RWPE2 (cell line): ENCODE results near the gene RBP5.

Source experiments
- ATAC-seq: fragments of 200-7000 bp; cut with Tn5 transposase; 3 replicates; pipeline ENCODE4 v1.9.1; 2021; ENCODE audit warnings: low read depth
- DNase-seq: peaks from one replicate; pipeline ENCODE4 v3.0.0-alpha.2; 2020; ENCODE audit warnings: low spot score
- H3K27ac ChIP-seq: fragments of 450-650 bp; 2 replicates; pipeline ENCODE4 v1.5.1; 2017; ENCODE audit warnings: mild to moderate bottlenecking; ENCODE audit not compliant: poor library complexity, severe bottlenecking
- H3K27me3 ChIP-seq: fragments of 250-450 bp; sonication (Bioruptor Pico); 2 replicates; pipeline ENCODE4 v1.5.1; 2021; ENCODE audit warnings: mild to moderate bottlenecking, moderate library complexity; ENCODE audit not compliant: insufficient read depth, poor library complexity, severe bottlenecking
- H3K36me3 ChIP-seq: fragments of 250-450 bp; sonication (Bioruptor Pico); 2 replicates; pipeline ENCODE4 v1.5.1; 2020; ENCODE audit warnings: low read depth, mild to moderate bottlenecking, moderate library complexity
- H3K4me1 ChIP-seq: fragments of 250-450 bp; sonication (Bioruptor Pico); 2 replicates; pipeline ENCODE4 v1.5.1; 2021; ENCODE audit warnings: mild to moderate bottlenecking, moderate library complexity; ENCODE audit not compliant: insufficient read depth, poor library complexity, severe bottlenecking
- H3K4me3 ChIP-seq: fragments of 250-450 bp; sonication (Bioruptor Pico); 2 replicates; pipeline ENCODE4 v1.5.1; 2021; ENCODE audit warnings: mild to moderate bottlenecking, moderate library complexity; ENCODE audit not compliant: severe bottlenecking
- H3K9me3 ChIP-seq: fragments of 250-450 bp; sonication (Bioruptor Pico); 2 replicates; pipeline ENCODE4 v1.5.1; 2021; ENCODE audit warnings: mild to moderate bottlenecking, moderate library complexity; ENCODE audit not compliant: severe bottlenecking
- CTCF ChIP-seq: fragments of 450-650 bp; IDR thresholded peaks from one replicate; pipeline ENCODE4 v1.5.1; 2017; ENCODE audit warnings: mild to moderate bottlenecking, moderate library complexity; ENCODE audit not compliant: poor library complexity, severe bottlenecking

The RBP5 gene

GRCh38 chr12:7092229-7092985 is 36.3 kb downstream of the RBP5 start, which contains the start of gene C1R:
Gene C1R (minus strand): TSS chr12:7092445. CDS start chr12:7092388, 57 bp downstream.
- H3K9me3 ChIP-seq, result no peaks in the 10 kb centered on the region
- H3K27ac ChIP-seq, result no peak within 1 kb of the TSS
- H3K36me3 ChIP-seq, result peaks cover 4% of the 10 kb centered on the region; the same call in 1 of the 2 replicates
- no peaks in the 10 kb centered on the region for H3K27me3 ChIP-seq
- TF ChIP-seq CTCF, result peak; percentile 57
- peak; percentile 43 for ATAC-seq
- no peaks in the 10 kb centered on the region for H3K4me1 ChIP-seq
- no peak for DNase-seq
- peak within 1 kb of the TSS; percentile 18 for H3K4me3 ChIP-seq

GRCh38 chr12:7091660-7092228 is 36.9 kb downstream of the RBP5 start:
- no peak overlapping the region for H3K4me3 ChIP-seq
- no peak for DNase-seq
- no peak for TF ChIP-seq CTCF

GRCh38 chr12:7091171-7091570 is 37.5 kb downstream of the RBP5 start:
- H3K27me3 ChIP-seq, result no peaks in the 10 kb centered on the region
- H3K36me3 ChIP-seq, result peaks cover 4% of the 10 kb centered on the region; the same call in 1 of the 2 replicates
- no peak for ATAC-seq
- H3K9me3 ChIP-seq, result no peaks in the 10 kb centered on the region
- TF ChIP-seq CTCF, result no peak
- H3K4me1 ChIP-seq, result no peaks in the 10 kb centered on the region
- no peak for DNase-seq
- no peak overlapping the region for H3K4me3 ChIP-seq
- no peak overlapping the region for H3K27ac ChIP-seq

More at GRCh38 chr12:7091660-7092228, 36.9 kb downstream of the RBP5 start:
- H3K36me3 ChIP-seq, result peaks cover 4% of the 10 kb centered on the region; the same call in 1 of the 2 replicates
- no peaks in the 10 kb centered on the region for H3K4me1 ChIP-seq
- no peak for ATAC-seq
- no peaks in the 10 kb centered on the region for H3K27me3 ChIP-seq
- H3K9me3 ChIP-seq, result no peaks in the 10 kb centered on the region
- no peak overlapping the region for H3K27ac ChIP-seq

GRCh38 chr12:7090222-7090998 is 38.3 kb downstream of the RBP5 start:
- Histone ChIP-seq H3K4me3 (no peak overlapping the region), H3K27ac (no peak overlapping the region), H3K4me1 (no peaks in the 10 kb centered on the region), H3K27me3 (no peaks in the 10 kb centered on the region), H3K36me3 (peaks cover 4% of the 10 kb centered on the region; the same call in 1 of the 2 replicates), H3K9me3 (no peaks in the 10 kb centered on the region)
- ATAC-seq (no peak), DNase-seq (peak; percentile 15)
- TF ChIP-seq CTCF, result no peak
